Measurements from ENCODE around the gene MEIOC.
"Not testable (repeated sequence)": the region's sequence is repeated elsewhere in the genome, so short reads cannot be mapped to it uniquely, and the experiment has no call there.

MEIOC gene

GRCh38 chr17:44648963-44649362 is 7.3 kb upstream of the MEIOC start:
- DNase-seq, result no peak

DNA sequence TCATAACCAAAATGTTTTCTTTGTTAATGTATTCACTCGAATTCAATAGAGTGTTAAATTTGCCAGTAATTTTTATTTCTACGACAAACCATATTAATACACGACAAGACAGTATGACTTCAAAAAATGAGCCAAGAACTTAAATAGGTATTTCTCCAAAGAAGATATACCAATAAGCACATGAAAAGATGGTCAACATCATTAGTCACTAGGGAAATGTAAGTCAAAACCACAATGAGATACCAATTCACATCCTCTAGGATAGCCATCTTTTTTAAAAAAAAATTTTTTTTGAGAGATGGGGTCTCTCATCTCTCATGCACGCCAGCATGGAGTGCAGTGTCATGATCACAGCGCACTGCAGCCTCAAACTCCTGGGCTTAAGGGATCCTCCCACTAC is 5.0 kb upstream of the MEIOC start:
- no peak for DNase-seq

DNA sequence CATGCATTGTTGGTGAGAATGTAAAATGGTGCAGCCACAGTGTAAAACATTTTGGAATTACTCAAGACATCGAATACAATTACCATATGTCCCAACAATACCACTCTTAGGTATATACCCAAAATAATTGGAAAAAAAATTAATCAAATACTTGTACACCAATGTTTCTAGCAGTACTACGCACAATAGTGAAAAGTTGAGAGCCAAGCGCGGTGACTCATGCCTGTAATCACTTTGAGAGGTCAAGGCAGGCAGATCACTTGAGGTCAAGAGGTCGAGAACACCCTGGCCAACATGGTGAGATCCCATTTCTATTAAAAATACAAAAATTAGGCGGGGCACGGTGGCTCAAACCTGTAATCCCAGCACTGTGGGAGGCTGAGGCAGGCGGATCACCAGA is 3.5 kb upstream of the MEIOC start:
- DNase-seq, result no peak

DNA sequence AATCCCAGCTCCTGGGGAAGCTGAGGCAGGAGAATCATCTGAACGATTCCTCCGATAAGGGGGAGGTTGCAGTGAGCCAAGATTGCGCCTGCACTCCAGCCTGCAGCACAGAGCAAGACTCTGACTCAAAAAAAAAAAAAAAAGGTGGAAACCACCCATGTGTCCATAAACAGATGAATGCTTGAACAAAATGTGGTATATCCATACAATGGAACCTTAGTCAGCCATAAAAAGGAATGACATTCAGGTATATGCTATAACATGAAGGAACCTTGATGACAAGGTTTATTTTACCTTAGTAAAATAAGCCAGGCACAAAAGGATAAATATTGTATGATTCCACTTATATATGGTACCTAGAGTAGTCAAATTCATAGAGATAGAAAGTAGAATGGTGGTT is 2.9 kb upstream of the MEIOC start:
- no peak for DNase-seq

DNA sequence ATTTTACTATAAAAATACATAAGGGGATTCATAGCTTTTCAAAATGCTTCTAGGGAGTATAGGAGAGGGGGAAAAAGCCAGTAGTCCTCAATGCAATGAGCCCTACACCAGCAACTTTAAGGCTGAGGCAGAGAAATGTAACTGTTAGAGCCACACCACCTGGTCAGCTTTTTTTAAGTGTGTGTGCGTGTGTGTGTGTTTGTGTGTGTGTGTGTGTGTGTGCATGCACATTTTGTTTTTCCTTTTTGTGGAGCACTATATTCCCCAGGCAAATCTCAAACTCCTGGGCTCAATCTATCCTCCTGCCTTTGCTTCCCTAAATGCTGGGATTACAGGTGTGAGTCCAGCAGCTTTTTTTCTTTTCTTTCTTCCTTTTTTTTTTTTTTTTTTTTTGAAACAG is 2.3 kb upstream of the MEIOC start:
- DNase-seq, result no peak

DNA sequence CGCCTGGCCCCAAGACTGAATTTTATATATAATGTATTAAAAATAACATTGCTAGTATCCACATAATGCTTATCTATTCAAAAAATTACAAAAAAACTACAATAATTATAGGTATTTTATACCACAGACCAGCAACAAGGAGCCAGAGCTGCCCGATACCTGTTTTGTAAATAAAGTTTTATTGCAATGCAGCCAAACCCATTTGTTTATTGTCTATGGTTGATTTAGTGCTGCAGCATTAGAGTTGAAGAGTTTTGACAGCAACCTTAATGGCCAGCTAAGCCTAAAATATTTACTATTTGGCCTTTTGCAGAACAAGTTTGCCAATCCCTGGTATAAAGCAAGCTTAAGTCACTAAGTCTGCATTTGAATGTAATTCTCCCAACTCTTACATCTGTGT is 5.6 kb downstream of the MEIOC start:
- DNase-seq, result no peak

DNA sequence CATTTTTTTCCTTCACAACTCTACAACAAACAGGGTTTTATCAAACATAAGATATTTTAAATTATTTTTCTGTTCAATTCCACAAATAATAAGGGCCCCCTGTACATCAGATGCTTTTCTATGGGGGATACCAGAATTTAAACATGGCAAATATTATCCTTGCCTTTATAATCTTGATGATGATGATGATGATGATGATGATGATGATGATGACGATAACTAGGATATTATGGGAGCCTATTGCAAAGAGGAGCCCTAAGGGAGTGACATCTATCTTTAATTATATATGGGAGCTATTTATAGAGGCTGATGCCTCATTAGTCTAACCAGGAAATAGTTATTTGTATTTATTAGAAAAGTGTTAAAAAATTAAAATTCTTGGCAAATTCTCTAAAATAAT is 6.8 kb downstream of the MEIOC start:
- no peak for DNase-seq

GRCh38 chr17:44664867-44665266 is 8.6 kb downstream of the MEIOC start:
- no peak for DNase-seq

DNA sequence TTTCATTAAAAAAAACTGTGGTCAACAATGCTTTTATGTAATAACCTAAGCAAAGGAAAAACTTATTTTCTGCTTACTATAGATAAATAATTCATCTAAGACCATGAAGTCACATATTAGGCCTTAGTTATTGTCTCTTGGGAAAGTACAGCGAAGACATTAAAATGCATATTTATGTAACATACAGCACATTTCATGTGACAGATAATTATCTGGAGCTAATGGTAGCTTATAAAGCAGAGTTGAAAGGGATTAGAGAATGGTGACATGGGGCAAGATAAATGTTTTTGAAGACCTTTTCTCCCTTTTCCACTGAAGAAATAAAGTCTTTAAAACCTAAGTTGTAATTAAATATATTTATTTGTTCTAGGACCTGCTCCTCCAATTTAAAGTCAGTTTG is 9.7 kb downstream of the MEIOC start:
- DNase-seq, result no peak

DNA sequence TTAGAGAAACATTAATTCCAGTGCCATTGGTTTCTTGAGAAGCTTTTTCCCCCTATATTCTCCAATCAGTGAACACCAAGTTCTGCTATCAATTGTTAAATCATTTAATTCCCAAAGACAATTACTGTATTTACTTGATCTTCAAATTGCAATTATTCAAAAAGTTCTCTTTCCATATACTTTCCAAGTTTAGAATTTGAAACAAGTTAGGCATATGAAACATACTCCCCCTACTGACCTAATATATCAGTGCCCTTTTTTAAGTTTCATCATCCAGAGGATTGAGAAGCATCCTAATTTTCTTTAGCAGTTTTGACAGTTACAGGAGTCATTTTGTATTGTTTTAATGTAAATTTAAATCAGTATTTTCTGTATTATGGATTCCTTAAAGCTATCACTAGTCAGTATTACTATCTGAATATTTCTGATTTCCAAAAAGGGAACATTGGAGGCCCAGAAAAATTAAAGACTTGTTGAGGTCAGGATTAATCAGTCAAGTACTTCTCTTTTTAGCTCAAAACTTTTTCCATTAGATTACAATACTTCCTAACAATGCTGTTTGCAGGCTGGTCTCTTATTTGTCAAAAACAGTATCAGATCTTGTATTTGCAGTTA is 16.3 kb downstream of the MEIOC start:
- DNase-seq, result no peak

DNA sequence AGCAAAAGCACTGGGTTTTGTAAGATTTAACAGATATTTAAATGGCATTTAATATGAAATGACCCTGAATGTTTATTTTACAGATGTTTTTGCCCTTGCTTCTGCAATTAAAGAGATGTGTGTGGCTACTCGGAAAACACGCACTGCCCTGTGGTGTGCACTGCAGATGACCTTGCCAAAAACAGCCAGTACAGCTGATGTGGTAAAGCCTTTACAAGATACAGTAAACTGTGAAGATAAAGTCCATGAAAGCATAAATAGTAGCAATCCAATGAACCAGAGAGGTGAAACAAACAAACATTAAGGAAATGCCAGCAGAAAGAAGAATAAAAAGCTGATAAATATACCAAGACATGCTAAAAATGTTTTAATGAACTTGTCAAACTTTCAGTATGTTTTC is 17.6 kb downstream of the MEIOC start:
- DNase-seq, result no peak

- DNase-seq, result no peak
Measured at GRCh38 chr17:44677136-44677535, 20.9 kb downstream of the MEIOC start.

DNA sequence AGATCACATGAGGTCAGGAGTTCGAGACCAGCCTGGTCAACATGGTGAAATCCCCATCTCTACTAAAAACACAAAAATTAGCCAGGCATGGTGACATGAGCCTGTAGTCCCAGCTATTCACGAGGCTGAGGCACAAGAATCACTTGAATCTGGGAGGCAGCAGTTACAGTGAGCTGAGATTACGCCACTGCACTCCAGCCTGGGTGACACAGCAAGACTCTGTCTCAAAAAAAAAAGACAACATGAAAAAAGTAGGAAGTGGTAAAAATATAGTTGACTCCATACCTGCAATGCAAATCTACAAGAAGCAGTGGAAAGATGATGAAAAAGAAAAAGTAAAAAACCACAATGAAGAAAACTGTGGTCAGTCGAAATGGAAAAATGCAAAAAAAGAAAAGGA is 27.0 kb downstream of the MEIOC start:
- not testable (repeated sequence) for DNase-seq

DNA sequence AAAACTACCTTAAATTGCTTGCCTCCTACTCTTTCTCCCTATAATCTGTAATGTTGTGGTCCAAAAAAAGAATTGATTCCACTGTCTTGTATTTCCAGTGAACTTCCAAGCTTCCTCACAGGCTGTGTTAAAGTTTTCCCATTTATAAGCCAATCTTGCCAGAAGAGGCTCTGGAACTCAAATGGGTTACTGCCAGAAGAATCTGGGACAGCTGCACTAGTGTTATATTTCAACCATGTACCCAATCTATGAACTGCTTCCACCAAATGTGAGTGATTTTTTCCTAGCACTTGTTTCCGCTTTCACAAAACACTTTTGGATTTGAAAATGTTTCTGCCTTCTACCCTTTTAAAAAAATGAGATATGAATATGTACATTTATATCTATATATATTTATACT is 31.5 kb downstream of the MEIOC start:
- no peak for DNase-seq

- DNase-seq, result no peak
Measured at GRCh38 chr17:44688200-44688599, 31.9 kb downstream of the MEIOC start.

- DNase-seq, result no peak
Measured at GRCh38 chr17:44688675-44689476, 32.6 kb downstream of the MEIOC start.

GRCh38 chr17:44689477-44690217 is 33.4 kb downstream of the MEIOC start, which contains the start of gene CCDC43:
Gene CCDC43 (minus strand): TSS chr17:44689776. CDS start chr17:44689753, 23 bp downstream.
- DNase-seq, result peak; percentile 92

- peak; percentile 4 for DNase-seq
Measured at GRCh38 chr17:44690746-44691306, 34.6 kb downstream of the MEIOC start.

DNA sequence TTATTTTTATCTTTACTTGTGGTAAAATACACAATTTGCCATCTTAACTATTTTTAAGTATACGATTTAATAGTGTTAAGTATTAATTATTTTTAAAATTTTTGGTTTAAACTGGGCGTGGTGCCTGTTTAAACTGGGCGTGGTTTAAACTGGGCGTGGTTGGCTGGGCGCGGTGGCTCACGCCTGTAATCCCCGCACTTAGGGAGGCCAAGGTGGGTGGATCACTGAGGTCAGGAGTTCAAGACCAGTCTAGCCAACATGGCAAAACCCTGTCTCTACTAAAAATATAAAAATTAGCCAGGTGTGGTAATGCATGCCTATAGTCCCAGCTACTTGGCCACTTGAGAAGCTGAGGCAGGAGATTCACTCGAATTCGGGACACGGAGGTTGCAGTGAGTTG is 37.3 kb downstream of the MEIOC start:
- DNase-seq, result no peak

DNA sequence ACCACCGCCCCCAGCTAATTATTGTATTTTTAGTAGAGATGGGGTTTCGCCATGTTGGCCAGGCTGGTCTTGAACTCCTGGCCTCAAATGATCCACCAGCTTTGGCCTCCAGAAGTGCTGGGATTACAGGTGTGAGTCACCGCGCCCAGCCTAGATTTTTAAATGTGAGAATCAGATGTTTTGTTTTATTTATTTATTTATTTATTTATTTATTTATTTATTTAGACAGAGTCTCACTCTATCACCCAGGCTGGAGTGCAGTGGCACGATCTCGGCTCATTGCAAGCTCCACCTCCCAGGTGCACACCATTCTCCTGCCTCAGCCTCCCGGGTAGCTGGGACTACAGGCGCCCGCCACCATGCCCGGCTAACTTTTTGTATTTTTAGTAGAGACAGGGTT is 44.0 kb downstream of the MEIOC start:
- not testable (repeated sequence) for DNase-seq

- DNase-seq, result no peak
Measured at GRCh38 chr17:44707755-44708400, 51.6 kb downstream of the MEIOC start.

DNA sequence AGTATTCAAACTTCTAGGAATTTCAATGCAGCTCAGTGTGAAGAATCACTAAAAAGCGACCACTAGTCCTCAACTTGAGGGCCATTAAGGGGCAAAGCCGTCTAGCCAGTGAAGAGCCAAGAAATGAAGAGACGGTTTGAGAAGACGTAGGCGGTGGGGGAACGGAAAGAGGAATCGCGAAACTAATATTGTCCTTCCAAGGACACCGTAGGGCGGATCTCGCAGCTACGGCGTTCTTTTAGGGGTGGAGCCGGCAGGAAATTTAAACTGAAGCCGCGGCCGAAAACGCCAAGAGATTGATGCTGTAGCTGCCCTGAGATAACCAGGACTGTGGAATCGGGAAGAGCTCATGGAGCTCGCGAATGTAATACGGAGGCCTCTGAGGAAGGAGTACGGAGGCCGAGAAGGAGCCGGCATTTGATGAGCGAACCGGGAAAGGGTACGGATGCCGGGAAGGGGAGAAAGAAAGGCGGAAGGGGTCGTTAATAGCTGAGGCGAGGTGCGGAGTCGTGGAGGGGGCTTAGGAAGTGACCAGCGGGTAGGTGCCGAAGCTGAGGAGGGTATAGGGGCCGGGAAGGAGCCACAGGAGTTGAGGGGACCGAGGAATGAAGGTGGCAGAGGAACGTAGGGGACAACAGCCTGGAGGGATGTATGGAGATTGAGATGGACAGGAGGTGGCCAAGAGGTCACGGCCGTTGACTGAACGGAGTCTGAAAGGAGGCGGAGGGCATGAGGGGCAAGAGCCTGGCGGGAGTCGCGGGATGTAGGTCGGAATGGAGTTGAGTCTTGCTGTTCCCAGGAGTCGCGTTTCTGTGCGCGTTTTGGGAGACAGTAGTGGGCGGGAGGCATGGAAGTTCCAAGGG is 52.4 kb downstream of the MEIOC start, which contains the start of gene DBF4B:
Gene DBF4B (plus strand): TSS at position 265 of the 863 bp plus-strand sequence. CDS start 156 bp downstream, at position 421.
- peak; percentile 84 for DNase-seq
